A549 (cell line): ENCODE measurements around the gene RAB3D.

Experiments used
- POLR2A ChIP-seq: IDR thresholded peaks from 2 replicates; pipeline ENCODE4 v1.6.1; 2012; ENCODE audit warnings: mild to moderate bottlenecking, low read length
- SMC3 ChIP-seq: fragments of >200 bp; sonication (Bioruptor Twin); formaldehyde crosslinking; IDR thresholded peaks from 3 replicates; pipeline ENCODE4 v1.6.1; 2018; ENCODE audit warnings: inconsistent platforms
- ZFP36 ChIP-seq: fragments of 450-650 bp; IDR thresholded peaks from 2 replicates; pipeline ENCODE4 v1.6.1; 2014; ENCODE audit warnings: borderline replicate concordance; ENCODE audit not compliant: partially characterized antibody

DNA sequence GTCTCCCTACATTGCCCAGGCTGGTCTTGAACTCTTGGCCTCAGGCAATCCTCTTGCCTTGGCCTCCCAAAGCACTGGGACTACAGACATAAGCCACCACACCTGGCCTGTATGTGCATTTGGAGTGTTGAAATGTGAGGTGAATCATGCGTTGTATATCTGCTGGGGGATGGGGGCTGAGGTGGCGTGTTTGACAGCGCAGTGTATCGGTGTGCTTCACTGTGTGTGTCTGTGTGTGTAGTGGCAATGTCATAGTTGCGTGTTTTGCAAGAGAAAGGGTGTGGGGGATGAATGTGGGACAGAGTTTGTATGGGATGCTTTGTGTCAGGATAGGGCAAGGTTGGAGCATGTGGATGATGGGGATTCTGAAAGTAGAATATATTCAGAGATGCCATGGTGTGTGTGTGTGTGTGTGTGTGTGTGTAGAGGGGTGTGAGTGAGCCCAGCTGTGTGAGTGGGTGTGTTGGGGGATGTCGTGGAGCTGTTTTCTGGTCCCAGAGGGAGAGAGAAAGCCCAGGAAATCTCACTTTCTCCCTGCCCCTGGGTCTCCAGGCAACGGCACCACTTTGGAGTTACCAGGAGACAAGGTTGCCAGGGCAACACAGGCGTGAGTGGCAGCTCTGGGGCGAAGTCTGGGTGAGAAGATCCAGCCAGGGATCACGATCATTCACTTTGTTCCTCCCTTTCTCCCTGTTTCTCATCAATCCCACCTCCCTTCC, 33.9 kb upstream of the RAB3D start:
- no peak for TF ChIP-seq POLR2A
- TF ChIP-seq ZFP36 = no peak
- TF ChIP-seq SMC3 = no peak
